ENCODE data around the gene PATJ. TPM values are rescaled to one million over a fixed set of nuclear protein-coding genes. Genes with fewer than 3 reads are reported as not detected.

PATJ gene
- total and polyA plus RNA-seq, 2 donors (not counting 1 experiment from before 2014, with no cell fraction given), result 8.0 to 45.3 TPM

DNA sequence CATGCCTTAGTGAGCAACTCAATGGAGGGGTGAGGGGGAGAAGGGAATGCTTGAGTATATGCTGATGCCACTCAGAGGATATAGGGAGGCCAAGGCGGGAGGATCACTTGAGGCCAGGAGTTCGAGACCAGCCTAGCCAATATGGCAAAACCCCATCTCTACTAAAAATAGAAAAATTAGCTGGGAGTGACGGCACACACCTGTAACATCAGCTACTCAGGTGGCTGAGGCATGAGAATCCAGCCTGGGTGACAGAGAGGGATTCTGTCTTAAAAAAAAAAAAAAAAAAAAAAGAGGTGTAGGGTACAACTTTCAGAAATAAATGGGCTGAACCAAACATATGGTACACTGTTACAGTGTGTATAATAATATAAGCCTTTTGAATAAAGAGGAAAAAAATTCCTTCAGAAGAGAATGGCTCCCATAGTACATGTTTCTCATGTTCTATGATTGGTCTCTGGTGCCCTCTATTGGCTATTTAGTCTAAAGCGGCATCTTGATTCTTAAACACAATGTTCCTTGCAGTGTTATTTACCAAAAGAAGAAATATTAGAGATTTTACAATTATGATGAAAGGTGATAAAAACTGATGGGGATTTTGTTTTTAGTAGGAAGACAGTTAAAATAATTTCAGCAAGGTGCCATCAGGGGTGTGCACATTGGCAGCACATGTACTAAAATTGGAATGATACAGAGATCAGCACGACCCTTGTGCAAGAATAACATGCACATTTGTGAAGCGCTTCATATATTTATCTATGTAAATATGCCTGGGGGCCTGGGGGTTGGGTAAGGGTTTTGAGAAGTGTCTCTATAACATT, 109.8 kb downstream of the PATJ start:
- no peak overlapping the region for H3K9ac ChIP-seq (ENCODE audit: low read length)
- no peaks in the 10 kb centered on the region for H4K20me1 ChIP-seq (ENCODE audit: control insufficient read depth, insufficient read depth, low read length, poor library complexity, severe bottlenecking)
- H3K27me3 ChIP-seq (replicated peaks in 1 of 4; ENCODE audit: control extremely low read depth in 1 of 4, control insufficient read depth in 3 of 4, insufficient read depth in 4 of 4, low read length in 3 of 4), result no peaks in the 10 kb centered on the region
- WGBS (ENCODE audit: insufficient coverage), result no CpG with 5 or more reads among the region's 6 CpGs
- Mint-ChIP-seq H3K27me3 (no peaks in the 10 kb centered on the region), H3K27ac (no peak overlapping the region), H3K4me3 (no peak overlapping the region), H3K4me1 (no peaks in the 10 kb centered on the region), H3K9me3 (ENCODE audit: insufficient read depth) (no peaks in the 10 kb centered on the region)
- H3K4me1 ChIP-seq (ENCODE audit: control insufficient read depth in 2 of 2, insufficient read depth in 2 of 2, low read length in 2 of 2), result no peaks in the 10 kb centered on the region
- intact Hi-C loops (cut with micrococcal nuclease), result loop anchor here (1.0 to 5.0 kb wide), 4 partner anchors 400 to 1875 kb away; no protein-coding TSS in a partner anchor
- DNase-seq, result peak; percentile 59
- POLR2A ChIA-PET, result no interaction called here
- no peaks in the 10 kb centered on the region for H3K9me3 ChIP-seq (ENCODE audit: control extremely low read depth in 1 of 3, control insufficient read depth in 2 of 3, insufficient read depth in 1 of 3, low read length in 2 of 3)
- H3K27ac ChIP-seq (ENCODE audit: low read length in 2 of 2), result no peak overlapping the region
- no peaks in the 10 kb centered on the region for H3K36me3 ChIP-seq (replicated peaks in 1 of 2; ENCODE audit: control extremely low read depth in 1 of 2, control insufficient read depth in 1 of 2, extremely low read depth in 1 of 2, insufficient read depth in 2 of 2, low read length in 1 of 2)
- no peak overlapping the region for H3K4me3 ChIP-seq (ENCODE audit: control extremely low read depth in 1 of 5, extremely low read depth in 1 of 5, insufficient read depth in 1 of 5, low read depth in 2 of 5, low read length in 4 of 5)
- CTCF ChIA-PET, result interaction anchor here (0.6 to 4.2 kb wide), 11 partner anchors 10 to 1901 kb away, joined by 3 to 34 read pairs (median 3); no protein-coding TSS in a partner anchor
- ATAC-seq (ENCODE audit: low read depth), result no peak
- no peak overlapping the region for H2AFZ ChIP-seq (ENCODE audit: insufficient read depth, low read depth, low read length, poor library complexity, severe bottlenecking)
- no peaks in the 10 kb centered on the region for H3K79me2 ChIP-seq (ENCODE audit: control insufficient read depth, insufficient read depth, low read length)
- no peak overlapping the region for H3K4me2 ChIP-seq (replicated peaks; ENCODE audit: low read depth, low read length, poor library complexity, severe bottlenecking)
- peak; percentile 86 for TF ChIP-seq CTCF (IDR thresholded peaks at IDR 0.05)
- no peak for TF ChIP-seq EZH2 (IDR thresholded peaks at IDR 0.05; ENCODE audit: borderline replicate concordance, insufficient read depth, low read depth, low read length, poor library complexity, severe bottlenecking)

- ATAC-seq (ENCODE audit: low read depth), result no peak
Observed at GRCh38 chr1:61852670-61853015, 110.4 kb downstream of the PATJ start.

More at GRCh38 chr1:61852670-61853015, 110.4 kb downstream of the PATJ start:
- no peaks in the 10 kb centered on the region for H3K4me1 Mint-ChIP-seq
- H4K20me1 ChIP-seq (ENCODE audit: control insufficient read depth, insufficient read depth, low read length, poor library complexity, severe bottlenecking), result no peaks in the 10 kb centered on the region
- no peaks in the 10 kb centered on the region for H3K4me1 ChIP-seq (ENCODE audit: control insufficient read depth in 2 of 2, insufficient read depth in 2 of 2, low read length in 2 of 2)
- WGBS (ENCODE audit: insufficient coverage), result no CpG with 5 or more reads among the region's 2 CpGs
- DNase-seq, result no peak
- no peaks in the 10 kb centered on the region for H3K9me3 ChIP-seq (ENCODE audit: control extremely low read depth in 1 of 3, control insufficient read depth in 2 of 3, insufficient read depth in 1 of 3, low read length in 2 of 3)
- no peaks in the 10 kb centered on the region for H3K27me3 Mint-ChIP-seq
- TF ChIP-seq EZH2 (IDR thresholded peaks at IDR 0.05; ENCODE audit: borderline replicate concordance, insufficient read depth, low read depth, low read length, poor library complexity, severe bottlenecking) (no peak), CTCF (IDR thresholded peaks at IDR 0.05) (no peak)
- no peak overlapping the region for H3K4me2 ChIP-seq (replicated peaks; ENCODE audit: low read depth, low read length, poor library complexity, severe bottlenecking)
- POLR2A ChIA-PET, result no interaction called here
- no peak overlapping the region for H2AFZ ChIP-seq (ENCODE audit: insufficient read depth, low read depth, low read length, poor library complexity, severe bottlenecking)
- H3K79me2 ChIP-seq (ENCODE audit: control insufficient read depth, insufficient read depth, low read length), result no peaks in the 10 kb centered on the region
- peaks cover 0 to 3% of the 10 kb centered on the region in 2 experiments for H3K36me3 ChIP-seq (replicated peaks in 1 of 2; ENCODE audit: control extremely low read depth in 1 of 2, control insufficient read depth in 1 of 2, extremely low read depth in 1 of 2, insufficient read depth in 2 of 2, low read length in 1 of 2)
- intact Hi-C loops (cut with micrococcal nuclease), result loop anchor here (1.0 to 5.0 kb wide), 4 partner anchors 400 to 1875 kb away; no protein-coding TSS in a partner anchor
- no peak overlapping the region for H3K27ac ChIP-seq (ENCODE audit: low read length in 2 of 2)
- no peaks in the 10 kb centered on the region for H3K9me3 Mint-ChIP-seq (ENCODE audit: insufficient read depth)
- H3K27me3 ChIP-seq (replicated peaks in 1 of 4; ENCODE audit: control extremely low read depth in 1 of 4, control insufficient read depth in 3 of 4, insufficient read depth in 4 of 4, low read length in 3 of 4), result no peaks in the 10 kb centered on the region
- H3K9ac ChIP-seq (ENCODE audit: low read length), result no peak overlapping the region
- H3K4me3 Mint-ChIP-seq, result no peak overlapping the region
- CTCF ChIA-PET, result interaction anchor here (0.6 to 4.2 kb wide), 10 partner anchors 8 to 1881 kb away, joined by 3 to 34 read pairs (median 5); no protein-coding TSS in a partner anchor
- H3K27ac Mint-ChIP-seq, result no peak overlapping the region
- H3K4me3 ChIP-seq (ENCODE audit: control extremely low read depth in 1 of 5, extremely low read depth in 1 of 5, insufficient read depth in 1 of 5, low read depth in 2 of 5, low read length in 4 of 5), result no peak overlapping the region
